OCI-LY1 (cell line): ENCODE results near the gene MEGF8.

Source experiments
- H2AFZ ChIP-seq: fragments of 200-600 bp; sonication (generic), shearing (Covaris generic); 2 replicates; pipeline ENCODE4 v1.6.0; 2014; ENCODE audit warnings: antibody characterized with exemption, mild to moderate bottlenecking, low read length
- H3F3A ChIP-seq: fragments of 200-600 bp; sonication (generic), shearing (Covaris generic); 2 replicates; pipeline ENCODE4 v1.6.0; 2014; ENCODE audit warnings: mild to moderate bottlenecking, antibody characterized with exemption, low read length, moderate library complexity; ENCODE audit not compliant: insufficient read depth
- H3K27ac ChIP-seq: fragments of 200-600 bp; sonication (generic); 2 replicates; pipeline ENCODE4 v1.5.1; 2014; ENCODE audit warnings: low read length, mixed run types, mild to moderate bottlenecking, low read depth; ENCODE audit not compliant: poor library complexity, severe bottlenecking
- H3K27me3 ChIP-seq: fragments of 200-600 bp; sonication (generic); 2 replicates; pipeline ENCODE4 v1.6.0; 2014; ENCODE audit warnings: antibody characterized with exemption, mild to moderate bottlenecking, low read length, moderate library complexity; ENCODE audit not compliant: insufficient read depth
- H3K36me3 ChIP-seq: fragments of 200-600 bp; sonication (generic); 2 replicates; pipeline ENCODE4 v1.6.1; 2014; ENCODE audit warnings: mild to moderate bottlenecking, antibody characterized with exemption, low read length, moderate library complexity, mixed read lengths; ENCODE audit not compliant: insufficient read depth
- H3K4me1 ChIP-seq: fragments of 200-600 bp; sonication (generic); 2 replicates; pipeline ENCODE4 v1.5.1; 2014; ENCODE audit warnings: mild to moderate bottlenecking, low read length, moderate library complexity; ENCODE audit not compliant: insufficient read depth, severe bottlenecking
- H3K4me2 ChIP-seq: fragments of 200-600 bp; sonication (generic), shearing (Covaris generic); 2 replicates; pipeline ENCODE4 v1.6.1; 2014; ENCODE audit warnings: low read length
- H3K4me3 ChIP-seq: fragments of 200-600 bp; sonication (generic); 2 replicates; pipeline ENCODE4 v1.5.1; 2014; ENCODE audit warnings: low read length, low read depth, mild to moderate bottlenecking, mixed read lengths; ENCODE audit not compliant: poor library complexity, severe bottlenecking
- H3K79me2 ChIP-seq: fragments of 200-600 bp; shearing (Covaris generic); 2 replicates; pipeline ENCODE4 v1.6.1; 2016; ENCODE audit warnings: mixed run types, low read length, mixed read lengths; ENCODE audit not compliant: insufficient read depth
- H3K9ac ChIP-seq: fragments of 200-600 bp; sonication (generic), shearing (Covaris generic); 2 replicates; pipeline ENCODE4 v1.6.1; 2014; ENCODE audit warnings: mild to moderate bottlenecking, low read length, mixed read lengths
- H3K9me2 ChIP-seq: fragments of 200-600 bp; sonication (generic), shearing (Covaris generic); 2 replicates; pipeline ENCODE4 v1.6.1; 2014; ENCODE audit warnings: low read depth, mild to moderate bottlenecking, low read length, mixed read lengths
- H3K9me3 ChIP-seq: fragments of 200-600 bp; shearing (Covaris generic); 2 replicates; pipeline ENCODE4 v1.6.1; 2014; ENCODE audit warnings: low read length, mixed read lengths
- H4K20me1 ChIP-seq: fragments of 200-600 bp; sonication (generic), shearing (Covaris generic); 2 replicates; pipeline ENCODE4 v1.6.0; 2016; ENCODE audit warnings: mild to moderate bottlenecking, low read length; ENCODE audit not compliant: insufficient read depth
- CTCF ChIP-seq: fragments of 200-600 bp; sonication (generic), shearing (Covaris generic); IDR thresholded peaks from 2 replicates; pipeline ENCODE4 v1.5.1; 2017; ENCODE audit warnings: mild to moderate bottlenecking, antibody characterized with exemption, low read length, moderate library complexity, mixed read lengths
- EZH2 ChIP-seq: fragments of 200-600 bp; sonication (generic), shearing (Covaris generic); IDR thresholded peaks from 2 replicates; pipeline ENCODE4 v1.8.0; 2017; ENCODE audit warnings: borderline replicate concordance, mixed run types, mild to moderate bottlenecking, antibody characterized with exemption, low read length, moderate library complexity, mixed read lengths

Gene MEGF8

GRCh38 chr19:42406111-42406510, 80.7 kb downstream of the MEGF8 start:
- H3K27ac ChIP-seq = no peak overlapping the region
- peaks cover 61% of the 10 kb centered on the region for H3K36me3 ChIP-seq
- peaks cover 8% of the 10 kb centered on the region for H3K4me1 ChIP-seq
- H3K4me3 ChIP-seq = no peak overlapping the region
- no peaks in the 10 kb centered on the region for H3K27me3 ChIP-seq
- H3K9ac ChIP-seq = no peak overlapping the region
- H3K9me2 ChIP-seq = no peaks in the 10 kb centered on the region
- TF ChIP-seq CTCF (no peak), EZH2 (no peak)
- H3F3A ChIP-seq = no peaks in the 10 kb centered on the region
- no peaks in the 10 kb centered on the region for H4K20me1 ChIP-seq
- no peak overlapping the region for H2AFZ ChIP-seq
- H3K9me3 ChIP-seq = no peaks in the 10 kb centered on the region
- no peaks in the 10 kb centered on the region for H3K79me2 ChIP-seq
- no peak overlapping the region for H3K4me2 ChIP-seq

GRCh38 chr19:42407085-42407815, 81.8 kb downstream of the MEGF8 start:
- Histone ChIP-seq H3K79me2 (no peaks in the 10 kb centered on the region), H3K4me1 (peaks cover 1% of the 10 kb centered on the region), H4K20me1 (no peaks in the 10 kb centered on the region), H3K9ac (no peak overlapping the region), H3K4me2 (no peak overlapping the region), H2AFZ (no peak overlapping the region), H3K27ac (no peak overlapping the region), H3F3A (no peaks in the 10 kb centered on the region), H3K4me3 (no peak overlapping the region), H3K9me2 (no peaks in the 10 kb centered on the region), H3K36me3 (peaks cover 61% of the 10 kb centered on the region), H3K9me3 (no peaks in the 10 kb centered on the region), H3K27me3 (no peaks in the 10 kb centered on the region)
- TF ChIP-seq CTCF = no peak
- TF ChIP-seq EZH2 = no peak

GRCh38 chr19:42407816-42408175, 82.4 kb downstream of the MEGF8 start:
- Histone ChIP-seq H2AFZ (no peak overlapping the region), H3K4me1 (no peaks in the 10 kb centered on the region), H3K4me3 (no peak overlapping the region), H3F3A (no peaks in the 10 kb centered on the region), H3K9me2 (no peaks in the 10 kb centered on the region), H3K27ac (no peak overlapping the region), H4K20me1 (no peaks in the 10 kb centered on the region), H3K9ac (no peak overlapping the region), H3K4me2 (no peak overlapping the region), H3K9me3 (no peaks in the 10 kb centered on the region), H3K27me3 (no peaks in the 10 kb centered on the region), H3K36me3 (peaks cover 57% of the 10 kb centered on the region), H3K79me2 (no peaks in the 10 kb centered on the region)
- TF ChIP-seq EZH2 (no peak), CTCF (no peak)
